SU-DHL-6 (cell line): ENCODE results near the gene PDXP.
"Not testable (repeated sequence)": the region's sequence is repeated elsewhere in the genome, so short reads cannot be mapped to it uniquely, and the experiment has no call there.

Source experiments
- H2AFZ ChIP-seq: fragments of 200-600 bp; sonication (generic); 2 replicates; pipeline ENCODE4 v1.6.1; 2014; ENCODE audit warnings: low read depth, mild to moderate bottlenecking, moderate library complexity, mixed read lengths, antibody characterized with exemption, low read length; ENCODE audit not compliant: severe bottlenecking
- H3F3A ChIP-seq: fragments of 200-600 bp; shearing (Covaris generic); 2 replicates; pipeline ENCODE4 v1.6.0; 2016; ENCODE audit warnings: antibody characterized with exemption, mild to moderate bottlenecking; ENCODE audit not compliant: insufficient read depth
- H3K27ac ChIP-seq: fragments of 200-600 bp; sonication (generic); 2 replicates; pipeline ENCODE4 v1.5.1; 2016; ENCODE audit warnings: low read depth, mild to moderate bottlenecking, low read length, moderate library complexity, mixed read lengths
- H3K27me3 ChIP-seq: fragments of 200-600 bp; sonication (generic), shearing (Covaris generic); 2 replicates; pipeline ENCODE4 v1.6.0; 2014; ENCODE audit warnings: mild to moderate bottlenecking, low read length
- H3K36me3 ChIP-seq: fragments of 200-600 bp; sonication (generic); 2 replicates; pipeline ENCODE4 v1.6.1; 2014; ENCODE audit warnings: mild to moderate bottlenecking, low read length, mixed read lengths
- H3K4me2 ChIP-seq: fragments of 300-600, 200-600 bp; shearing (Covaris generic), sonication (generic); 2 replicates; pipeline ENCODE4 v1.6.0; 2014; ENCODE audit warnings: low read length, low read depth, mild to moderate bottlenecking; ENCODE audit not compliant: poor library complexity, severe bottlenecking
- H3K4me3 ChIP-seq: fragments of 200-600 bp; sonication (generic); 2 replicates; pipeline ENCODE4 v1.5.1; 2014; ENCODE audit warnings: antibody characterized with exemption, low read length, mild to moderate bottlenecking, mixed read lengths; ENCODE audit not compliant: insufficient read depth, poor library complexity, severe bottlenecking
- H3K79me2 ChIP-seq: fragments of 200-600 bp; sonication (generic); 2 replicates; pipeline ENCODE4 v1.6.1; 2014; ENCODE audit warnings: mild to moderate bottlenecking, low read length, moderate library complexity; ENCODE audit not compliant: insufficient read depth
- H3K9ac ChIP-seq: fragments of 200-600 bp; sonication (generic); 2 replicates; pipeline ENCODE4 v1.7.0; 2014; ENCODE audit warnings: mild to moderate bottlenecking, low read length
- H3K9me2 ChIP-seq: fragments of 200-600 bp; sonication (generic); replicated peaks from 2 replicates; pipeline ENCODE4 v1.6.1; 2014; ENCODE audit warnings: low read length; ENCODE audit not compliant: insufficient read depth
- H3K9me3 ChIP-seq: fragments of 200-600 bp; sonication (generic); 2 replicates; pipeline ENCODE4 v1.6.1; 2014; ENCODE audit warnings: low read length, mixed read lengths; ENCODE audit not compliant: insufficient read depth
- H4K20me1 ChIP-seq: fragments of 200-600 bp; sonication (generic); 2 replicates; pipeline ENCODE4 v1.6.1; 2014; ENCODE audit warnings: low read depth, mild to moderate bottlenecking, antibody characterized with exemption, low read length, moderate library complexity, mixed read lengths
- CTCF ChIP-seq: fragments of 200-600 bp; sonication (generic); IDR thresholded peaks from one replicate; pipeline ENCODE4 v1.5.1; 2017; ENCODE audit warnings: antibody characterized with exemption, mild to moderate bottlenecking, low read length, moderate library complexity; ENCODE audit not compliant: insufficient read depth, poor library complexity, severe bottlenecking
- EZH2phosphoT487 ChIP-seq: fragments of 200-600 bp; sonication (generic), shearing (Covaris generic); conservative IDR thresholded peaks from 2 replicates; pipeline ENCODE4 v1.6.1; 2018; ENCODE audit warnings: mild to moderate bottlenecking, antibody characterized with exemption, low read length, moderate library complexity, mixed read lengths

PDXP gene

GRCh38 chr22:37655252-37655563, 3.3 kb upstream of the PDXP start:
- H3K9ac ChIP-seq, result no peak overlapping the region
- no peaks in the 10 kb centered on the region; the same call in 1 of the 2 replicates for H4K20me1 ChIP-seq
- H3K4me2 ChIP-seq, result no peak overlapping the region
- no peak overlapping the region for H3K27ac ChIP-seq
- H2AFZ ChIP-seq, result no peak overlapping the region
- H3K9me2 ChIP-seq, result no peaks in the 10 kb centered on the region
- no peaks in the 10 kb centered on the region for H3K9me3 ChIP-seq
- TF ChIP-seq EZH2phosphoT487 (no peak), CTCF (no peak)
- peaks cover 19% of the 10 kb centered on the region for H3F3A ChIP-seq
- H3K27me3 ChIP-seq, result no peaks in the 10 kb centered on the region
- H3K36me3 ChIP-seq, result no peaks in the 10 kb centered on the region
- peaks cover 12% of the 10 kb centered on the region for H3K79me2 ChIP-seq
- H3K4me3 ChIP-seq, result no peak overlapping the region

- not testable (repeated sequence) for H3K4me2 ChIP-seq, H3K27ac ChIP-seq, H3K9ac ChIP-seq, H3K4me3 ChIP-seq, H3K36me3 ChIP-seq, H4K20me1 ChIP-seq, H3K27me3 ChIP-seq, H3K9me2 ChIP-seq, H2AFZ ChIP-seq, H3K9me3 ChIP-seq
- Histone ChIP-seq H3K79me2 (peaks cover 26% of the 10 kb centered on the region), H3F3A (peaks cover 25% of the 10 kb centered on the region)
These were observed 1.9 kb upstream of the PDXP start for GRCh38 chr22:37656583-37656982.

- Histone ChIP-seq H3K9me2 (no peaks in the 10 kb centered on the region), H4K20me1 (no peaks in the 10 kb centered on the region; the same call in 1 of the 2 replicates), H3K27me3 (no peaks in the 10 kb centered on the region), H3K4me2 (peak overlapping the region; percentile 64), H3K36me3 (no peaks in the 10 kb centered on the region), H3K9me3 (no peaks in the 10 kb centered on the region), H3K27ac (peak overlapping the region; percentile 66), H3F3A (peaks cover 31% of the 10 kb centered on the region), H3K9ac (peak overlapping the region; percentile 57), H3K79me2 (peaks cover 35% of the 10 kb centered on the region), H3K4me3 (peak overlapping the region; percentile 58), H2AFZ (peak overlapping the region; percentile 29)
- TF ChIP-seq CTCF (no peak), EZH2phosphoT487 (no peak)
These were observed 862 bp upstream of the PDXP start for GRCh38 chr22:37657590-37658132.

GRCh38 chr22:37659066-37659896, 758 bp downstream of the PDXP start:
- TF ChIP-seq EZH2phosphoT487, result no peak
- no peak for TF ChIP-seq CTCF
- H3K27ac ChIP-seq, result peak overlapping the region; percentile 74

More at GRCh38 chr22:37659066-37659896, 758 bp downstream of the PDXP start:
- H2AFZ ChIP-seq, result no peak overlapping the region
- H3K4me2 ChIP-seq, result peak overlapping the region; percentile 94
- H3K27me3 ChIP-seq, result no peaks in the 10 kb centered on the region
- H3K9ac ChIP-seq, result peak overlapping the region; percentile 85
- H3F3A ChIP-seq, result peaks cover 31% of the 10 kb centered on the region
- H3K4me3 ChIP-seq, result peak overlapping the region; percentile 89
- peaks cover under 1% of the 10 kb centered on the region; the same call in 1 of the 2 replicates for H4K20me1 ChIP-seq
- H3K9me2 ChIP-seq, result no peaks in the 10 kb centered on the region
- H3K9me3 ChIP-seq, result no peaks in the 10 kb centered on the region
- no peaks in the 10 kb centered on the region for H3K36me3 ChIP-seq
- H3K79me2 ChIP-seq, result peaks cover 48% of the 10 kb centered on the region
